B cell (primary cell): Measurements from ENCODE around the gene CST7. TPM values are rescaled to one million over a fixed set of nuclear protein-coding genes. Genes with fewer than 3 reads are reported as not detected.

Experiments
- ATAC-seq: fragments of 200-7000 bp; cut with Tn5 transposase; one replicate; pipeline ENCODE4 v1.10.0; 2021; ENCODE audit warnings: low read depth, mild to moderate bottlenecking, moderate number of reproducible peaks, moderate library complexity
- CTCF ChIA-PET: fragments of 350-600 bp; sonication (Branson Sonifier 250); formaldehyde crosslinking; loops from one replicate; lab custom pipeline; 2021; ENCODE audit warnings: antibody characterized with exemption, inconsistent platforms; lab: Charles Lee
- POLR2A ChIA-PET: fragments of 350-600 bp; sonication (Branson Sonifier 250); formaldehyde crosslinking; loops from one replicate; lab custom pipeline; 2021; ENCODE audit warnings: antibody characterized with exemption; lab: Charles Lee
- DNase-seq: peaks from one replicate; pipeline ENCODE4 v3.0.0; 2013
- H2AFZ ChIP-seq: 2 replicates; pipeline ENCODE4 v1.6.1; 2012; ENCODE audit warnings: mild to moderate bottlenecking, low read depth, low read length; ENCODE audit not compliant: insufficient read depth, poor library complexity, severe bottlenecking
- H3K27ac ChIP-seq, 2 donors: 1 replicate in 1 of 2; 2 replicates in 1 of 2; pipeline ENCODE4 v1.5.1; 2012 to 2013; ENCODE audit warnings: low read length in 2 of 2, mild to moderate bottlenecking in 2 of 2, moderate library complexity in 1 of 2
- H3K27me3 ChIP-seq, 4 experiments: fragments of 200-600 bp in 1 of 4; sonication (generic) in 1 of 4; replicated peaks in 1 of 4; 1 replicate in 2 of 4; 2 replicates in 2 of 4; pipeline versions ENCODE4 v1.6.1 to v1.7.0; 2013 to 2016; ENCODE audit warnings: low read length in 3 of 4, mild to moderate bottlenecking in 2 of 4, mixed read lengths in 1 of 4, moderate library complexity in 1 of 4; ENCODE audit not compliant: insufficient read depth in 4 of 4, control insufficient read depth in 3 of 4; ENCODE audit errors: control extremely low read depth in 1 of 4
- H3K36me3 ChIP-seq, 2 experiments: replicated peaks in 1 of 2; 1 replicate in 1 of 2; 2 replicates in 1 of 2; pipeline versions ENCODE4 v1.6.1 to v1.7.1; 2013; ENCODE audit warnings: low read length in 1 of 2; ENCODE audit not compliant: insufficient read depth in 2 of 2, control insufficient read depth in 1 of 2; ENCODE audit errors: control extremely low read depth in 1 of 2, extremely low read depth in 1 of 2
- H3K4me1 ChIP-seq, 2 donors: fragments of 200-600 bp in 1 of 2; sonication (generic) in 1 of 2; 1 replicate in 1 of 2; 2 replicates in 1 of 2; pipeline versions ENCODE4 v1.5.1 to v1.6.1; 2013 to 2017; ENCODE audit warnings: low read length in 2 of 2; ENCODE audit not compliant: control insufficient read depth in 2 of 2, insufficient read depth in 2 of 2
- H3K4me2 ChIP-seq: replicated peaks from 2 replicates; pipeline ENCODE3; 2012; ENCODE audit warnings: mild to moderate bottlenecking, low read depth, low read length; ENCODE audit not compliant: poor library complexity, severe bottlenecking
- H3K4me3 ChIP-seq, 5 experiments: fragments of 200-600 bp in 1 of 5; sonication (generic) in 1 of 5; 1 replicate in 3 of 5; 2 replicates in 2 of 5; pipeline versions ENCODE4 v1.5.1 to v1.7.0; 2011 to 2016; ENCODE audit warnings: low read length in 4 of 5, mild to moderate bottlenecking in 4 of 5, low read depth in 2 of 5, control low read depth in 1 of 5, moderate library complexity in 1 of 5; ENCODE audit not compliant: insufficient read depth in 1 of 5; ENCODE audit errors: control extremely low read depth in 1 of 5, extremely low read depth in 1 of 5
- H3K79me2 ChIP-seq: fragments of 200-600 bp; sonication (generic); one replicate; pipeline ENCODE4 v1.6.0; 2016; ENCODE audit warnings: low read length; ENCODE audit not compliant: control insufficient read depth, insufficient read depth
- H3K9ac ChIP-seq: fragments of 200-600 bp; sonication (generic); 2 replicates; pipeline ENCODE4 v1.6.1; 2017; ENCODE audit warnings: mild to moderate bottlenecking, low read length, moderate library complexity
- H3K9me3 ChIP-seq, 3 donors: one replicate each; pipeline versions ENCODE4 v1.6.1 to v1.7.1; 2013; ENCODE audit warnings: low read length in 2 of 3; ENCODE audit not compliant: control insufficient read depth in 2 of 3, insufficient read depth in 1 of 3; ENCODE audit errors: control extremely low read depth in 1 of 3
- H4K20me1 ChIP-seq: 2 replicates; pipeline ENCODE4 v1.6.0; 2012; ENCODE audit warnings: mild to moderate bottlenecking, low read length; ENCODE audit not compliant: insufficient read depth, control insufficient read depth, poor library complexity, severe bottlenecking
- H3K27ac Mint-ChIP-seq: one replicate; pipeline ENCODE4 v1.8.0; 2021; ENCODE audit warnings: mixed read lengths
- H3K27me3 Mint-ChIP-seq: one replicate; pipeline ENCODE4 v1.8.0; 2021; ENCODE audit warnings: mixed read lengths
- H3K4me1 Mint-ChIP-seq: one replicate; pipeline ENCODE4 v1.8.0; 2021; ENCODE audit warnings: mixed read lengths
- H3K4me3 Mint-ChIP-seq: one replicate; pipeline ENCODE4 v1.8.0; 2021; ENCODE audit warnings: mixed read lengths
- H3K9me3 Mint-ChIP-seq: one replicate; pipeline ENCODE4 v1.8.0; 2022; ENCODE audit warnings: mixed read lengths; ENCODE audit not compliant: insufficient read depth
- CTCF ChIP-seq: fragments of 200-600 bp; IDR thresholded peaks from one replicate; pipeline ENCODE4 v1.8.0; 2022; ENCODE audit warnings: antibody characterized with exemption, mild to moderate bottlenecking
- EZH2 ChIP-seq: IDR thresholded peaks from 2 replicates; pipeline ENCODE4 v1.6.1; 2012; ENCODE audit warnings: borderline replicate concordance, low read depth, mild to moderate bottlenecking, moderate library complexity, low read length; ENCODE audit not compliant: insufficient read depth, poor library complexity, severe bottlenecking
- WGBS: methylation state at CpG from one replicate; pipeline ENCODE4 v1.1.5; 2013; ENCODE audit warnings: missing lambda C conversion rate; ENCODE audit not compliant: insufficient coverage; 5-methylcytosine and 5-hydroxymethylcytosine counted together
- intact Hi-C: fragments of 100-400 bp; cut with micrococcal nuclease; formaldehyde crosslinking; loops from one replicate; pipeline ENCODE4 v1.10.0; 2022
- polyA plus RNA-seq: library from polyadenylated mRNA; depleted of rRNA; stranded (reverse); fragments of >200 nt; gene quantifications from 2 replicates; pipeline ENCODE4 v1.2.3, GENCODE V29; 2012
- total RNA-seq, 2 donors: library from RNA; stranded (reverse); fragments of 120-200 nt in 1 of 2; gene quantifications; 1 replicate in 1 of 2; 2 replicates in 1 of 2; pipeline versions ENCODE4 v1.2.3 to v1.2.4, GENCODE V29; 2013 to 2022

Gene CST7
- total and polyA plus RNA-seq, 2 donors (not counting 1 experiment from before 2014, with no cell fraction given), result 0.94 to 3.4 TPM

- Mint-ChIP-seq H3K27me3 (no peaks in the 10 kb centered on the region), H3K9me3 (no peaks in the 10 kb centered on the region), H3K4me3 (no peak overlapping the region), H3K4me1 (peaks cover 20% of the 10 kb centered on the region), H3K27ac (no peak overlapping the region)
- no peaks in the 10 kb centered on the region for H4K20me1 ChIP-seq
- no peak overlapping the region for H3K27ac ChIP-seq
- intact Hi-C loops, result no loop called here
- no peak for ATAC-seq
- peaks cover 0 to 9% of the 10 kb centered on the region in 2 experiments for H3K36me3 ChIP-seq
- WGBS, result 100% methylated on average over 3 of the region's 7 CpGs
- no peak overlapping the region for H2AFZ ChIP-seq
- H3K4me2 ChIP-seq, result no peak overlapping the region
- no peaks in the 10 kb centered on the region for H3K27me3 ChIP-seq
- DNase-seq, result no peak
- no peak overlapping the region for H3K9ac ChIP-seq
- no peak for TF ChIP-seq CTCF
- TF ChIP-seq EZH2, result no peak
- no peaks in the 10 kb centered on the region for H3K9me3 ChIP-seq
- H3K4me3 ChIP-seq, result no peak overlapping the region
- H3K4me1 ChIP-seq, result peaks cover 2 to 6% of the 10 kb centered on the region in 2 donors
- ChIA-PET POLR2A (no interaction called here), CTCF (interaction anchor here (1.0 to 1.4 kb wide), 2 partner anchors 77 to 202 kb away, joined by 4 to 5 read pairs; no protein-coding TSS in a partner anchor)
- peaks cover 56% of the 10 kb centered on the region for H3K79me2 ChIP-seq
Observed at GRCh38 chr20:24986436-24987015, 37.5 kb downstream of the CST7 start.

DNA sequence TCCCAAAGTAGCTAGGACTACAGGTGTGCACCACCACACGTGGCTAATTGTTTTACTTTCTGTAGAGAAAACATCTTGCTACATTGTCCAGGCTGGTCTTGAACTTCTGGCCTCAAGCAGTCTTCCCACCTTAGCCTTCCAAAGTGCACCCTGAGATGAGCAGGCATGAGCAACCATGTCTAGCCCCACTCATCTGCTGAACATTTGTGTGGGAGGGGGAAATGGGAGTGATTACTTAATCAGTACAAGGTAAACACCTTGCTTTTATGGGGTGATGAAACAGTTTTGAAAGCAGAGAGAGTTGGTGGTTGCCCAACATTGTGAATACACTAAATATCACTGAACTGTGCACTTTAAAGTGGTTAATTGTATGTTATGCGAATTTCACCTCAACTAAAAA is 38.2 kb downstream of the CST7 start:
- no peaks in the 10 kb centered on the region for H4K20me1 ChIP-seq
- TF ChIP-seq EZH2, result no peak
- no peak for TF ChIP-seq CTCF
- peak overlapping the region in 1 of 5 experiments; percentile 17 for H3K4me3 ChIP-seq
- H3K27me3 ChIP-seq, result no peaks in the 10 kb centered on the region
- Mint-ChIP-seq H3K27ac (no peak overlapping the region), H3K27me3 (no peaks in the 10 kb centered on the region), H3K4me1 (peaks cover 27% of the 10 kb centered on the region), H3K9me3 (no peaks in the 10 kb centered on the region), H3K4me3 (no peak overlapping the region)
- no peak for ATAC-seq
- DNase-seq, result no peak
- H3K9me3 ChIP-seq, result no peaks in the 10 kb centered on the region
- H3K36me3 ChIP-seq, result peaks cover 0 to 6% of the 10 kb centered on the region in 2 experiments
- ChIA-PET CTCF (interaction anchor here (1.4 kb wide), 1 partner anchor 76 kb away, joined by 5 read pairs; no protein-coding TSS in a partner anchor), POLR2A (no interaction called here)
- no peak overlapping the region for H3K27ac ChIP-seq
- H3K79me2 ChIP-seq, result peaks cover 63% of the 10 kb centered on the region
- no peak overlapping the region for H2AFZ ChIP-seq
- H3K4me1 ChIP-seq, result peaks cover 7 to 12% of the 10 kb centered on the region in 2 donors
- WGBS, result 100% methylated on average over 1 of the region's 2 CpGs
- no peak overlapping the region for H3K9ac ChIP-seq
- H3K4me2 ChIP-seq, result no peak overlapping the region
- intact Hi-C loops, result no loop called here
